ENCODE data around the gene CPEB2.

- no peak for TF ChIP-seq CTCF (IDR thresholded peaks at IDR 0.05 in 8 of 11, conservative IDR thresholded peaks at IDR 0.05 in 3 of 11)
- no peak for TF ChIP-seq POLR2A (IDR thresholded peaks at IDR 0.05)
- TF ChIP-seq POLR2AphosphoS5 (IDR thresholded peaks at IDR 0.05) = no peak
Observed at GRCh38 chr4:14958436-14958835, 43.8 kb upstream of the CPEB2 start.
